Right atrium auricular region (tissue), 2 donors: ENCODE measurements around the gene ALDH3B2. TPM values are rescaled to one million over a fixed set of nuclear protein-coding genes. Genes with fewer than 3 reads are reported as not detected.
A peak's percentile ranks its signal among the peaks of the same experiment; 100 is the strongest.
"Not testable (repeated sequence)": the region's sequence is repeated elsewhere in the genome, so short reads cannot be mapped to it uniquely, and the experiment has no call there.

Experiments
- DNase-seq: peaks from one replicate; pipeline ENCODE4 v3.0.0-alpha.2; 2019; ENCODE audit warnings: low spot score
- H3K27ac ChIP-seq, 2 donors: fragments of 200-600 bp; sonication (generic); 1 replicate in 1 of 2; 2 replicates in 1 of 2; pipeline ENCODE4 v1.5.1; 2016 to 2019
- H3K27me3 ChIP-seq, 2 donors: fragments of 200-600 bp; sonication (generic); one replicate each; pipeline versions ENCODE4 v1.5.1 to v1.6.0; 2017 to 2019
- H3K36me3 ChIP-seq: fragments of 200-600 bp; sonication (generic); one replicate; pipeline ENCODE4 v1.5.1; 2016
- H3K4me1 ChIP-seq, 2 donors: fragments of 200-600 bp; sonication (generic); one replicate each; pipeline versions ENCODE4 v1.5.1 to v1.6.0; 2017 to 2019
- H3K4me3 ChIP-seq, 2 donors: fragments of 200-600 bp; sonication (generic); 1 replicate in 1 of 2; 2 replicates in 1 of 2; pipeline ENCODE4 v1.5.1; 2017 to 2019; ENCODE audit warnings: mild to moderate bottlenecking in 1 of 2, moderate library complexity in 1 of 2
- H3K9me3 ChIP-seq, 2 donors: fragments of 200-600 bp; sonication (generic); one replicate each; pipeline ENCODE4 v1.5.1; 2019
- CTCF ChIP-seq, 2 donors: fragments of 200-600 bp; sonication (generic); IDR thresholded peaks; one replicate each; pipeline ENCODE4 v1.5.1; 2019; ENCODE audit warnings: antibody characterized with exemption in 2 of 2
- total RNA-seq, 2 donors: library from RNA; depleted of rRNA; stranded (reverse); fragments of >200 nt; gene quantifications; one replicate each; pipeline ENCODE4 v1.1.0, GENCODE V29; 2016

The ALDH3B2 gene
- not detected for total RNA-seq

GRCh38 chr11:67674442-67674871 lies at the start of gene ALDH3B2:
TSS of gene ALDH3B2 (minus strand) at chr11:67674623. CDS start at chr11:67666935, 7,688 bp downstream.
- no peaks in the 10 kb centered on the region for H3K4me1 ChIP-seq
- no peak within 1 kb of the TSS for H3K27ac ChIP-seq
- TF ChIP-seq CTCF (IDR thresholded peaks at IDR 0.05) = no peak
- H3K27me3 ChIP-seq = no peaks in the 10 kb centered on the region
- DNase-seq = no peak
- no peaks in the 10 kb centered on the region for H3K36me3 ChIP-seq
- peaks cover 0 to 7% of the 10 kb centered on the region in 2 donors for H3K9me3 ChIP-seq
- no peak within 1 kb of the TSS for H3K4me3 ChIP-seq

GRCh38 chr11:67723036-67723435 lies 48.6 kb upstream of the ALDH3B2 start:
- not testable (repeated sequence) for H3K36me3 ChIP-seq, H3K4me3 ChIP-seq, H3K4me1 ChIP-seq, H3K9me3 ChIP-seq, H3K27me3 ChIP-seq, H3K27ac ChIP-seq, DNase-seq

- H3K27ac ChIP-seq, DNase-seq, H3K36me3 ChIP-seq, H3K4me3 ChIP-seq, H3K4me1 ChIP-seq, H3K9me3 ChIP-seq, H3K27me3 ChIP-seq: not testable (repeated sequence)
Measured at GRCh38 chr11:67716226-67716625, 41.8 kb upstream of the ALDH3B2 start.

- not testable (repeated sequence) for H3K4me3 ChIP-seq, H3K36me3 ChIP-seq, H3K27ac ChIP-seq, H3K27me3 ChIP-seq, H3K4me1 ChIP-seq, DNase-seq, H3K9me3 ChIP-seq
Measured at GRCh38 chr11:67715801-67716200, 41.4 kb upstream of the ALDH3B2 start.

- TF ChIP-seq CTCF (IDR thresholded peaks at IDR 0.05) = peak in 1 of 2 donors; percentile 41
- H3K36me3 ChIP-seq, H3K4me1 ChIP-seq, H3K9me3 ChIP-seq, H3K4me3 ChIP-seq, H3K27ac ChIP-seq, DNase-seq, H3K27me3 ChIP-seq: not testable (repeated sequence)
Measured at GRCh38 chr11:67713892-67714509, 39.6 kb upstream of the ALDH3B2 start.

GRCh38 chr11:67711676-67712075 lies 37.3 kb upstream of the ALDH3B2 start:
- H3K36me3 ChIP-seq, H3K27me3 ChIP-seq, H3K9me3 ChIP-seq, H3K4me1 ChIP-seq, DNase-seq, H3K27ac ChIP-seq: not testable (repeated sequence)
- peak overlapping the region in 1 of 2 donors; percentile 24 for H3K4me3 ChIP-seq

- H3K36me3 ChIP-seq, H3K27ac ChIP-seq, H3K4me1 ChIP-seq, H3K27me3 ChIP-seq, H3K9me3 ChIP-seq, DNase-seq: not testable (repeated sequence)
- peak overlapping the region in 1 of 2 donors; percentile 24 for H3K4me3 ChIP-seq
Measured at GRCh38 chr11:67711212-67711611, 36.8 kb upstream of the ALDH3B2 start.

- not testable (repeated sequence) for H3K4me1 ChIP-seq, H3K36me3 ChIP-seq, H3K27me3 ChIP-seq, DNase-seq, H3K9me3 ChIP-seq, H3K4me3 ChIP-seq, H3K27ac ChIP-seq
Measured at GRCh38 chr11:67709806-67710205, 35.4 kb upstream of the ALDH3B2 start.

GRCh38 chr11:67705264-67705663 lies 30.8 kb upstream of the ALDH3B2 start:
- Histone ChIP-seq H3K27me3 (no peaks in the 10 kb centered on the region), H3K27ac (no peak overlapping the region), H3K36me3 (no peaks in the 10 kb centered on the region), H3K4me1 (no peaks in the 10 kb centered on the region), H3K4me3 (no peak overlapping the region), H3K9me3 (no peaks in the 10 kb centered on the region)
- TF ChIP-seq CTCF (IDR thresholded peaks at IDR 0.05) = no peak
- no peak for DNase-seq
